Suprapubic skin (tissue), 4 donors: ENCODE data around the gene ZXDB.
"Not testable (repeated sequence)": the region's sequence is repeated elsewhere in the genome, so short reads cannot be mapped to it uniquely, and the experiment has no call there.

ENCODE experiments used
- EP300 ChIP-seq: sonication (generic); formaldehyde crosslinking; IDR thresholded peaks from one replicate; pipeline ENCODE4 v1.6.1; 2017; ENCODE audit warnings: antibody characterized with exemption
- POLR2A ChIP-seq, 2 donors: fragments of 450-650 bp; IDR thresholded peaks; one replicate each; pipeline ENCODE4 v1.6.1; 2017; ENCODE audit warnings: antibody characterized with exemption in 2 of 2, mild to moderate bottlenecking in 2 of 2, moderate library complexity in 2 of 2
- POLR2AphosphoS5 ChIP-seq, 3 donors: sonication (generic); formaldehyde crosslinking; IDR thresholded peaks; one replicate each; pipeline ENCODE4 v1.6.1; 2017; ENCODE audit warnings: antibody characterized with exemption in 3 of 3
- TF ChIP-seq, protein P1 (sequence below), 2 donors: fragments of 200-600 bp in 1 of 2; fragments of 450-650 bp in 1 of 2; sonication (generic) in 1 of 2; IDR thresholded peaks; one replicate each; pipeline ENCODE4 v1.5.1; 2016 to 2019; ENCODE audit warnings: antibody characterized with exemption in 2 of 2, mild to moderate bottlenecking in 1 of 2, moderate library complexity in 1 of 2

- TF ChIP-seq, protein P1, sequence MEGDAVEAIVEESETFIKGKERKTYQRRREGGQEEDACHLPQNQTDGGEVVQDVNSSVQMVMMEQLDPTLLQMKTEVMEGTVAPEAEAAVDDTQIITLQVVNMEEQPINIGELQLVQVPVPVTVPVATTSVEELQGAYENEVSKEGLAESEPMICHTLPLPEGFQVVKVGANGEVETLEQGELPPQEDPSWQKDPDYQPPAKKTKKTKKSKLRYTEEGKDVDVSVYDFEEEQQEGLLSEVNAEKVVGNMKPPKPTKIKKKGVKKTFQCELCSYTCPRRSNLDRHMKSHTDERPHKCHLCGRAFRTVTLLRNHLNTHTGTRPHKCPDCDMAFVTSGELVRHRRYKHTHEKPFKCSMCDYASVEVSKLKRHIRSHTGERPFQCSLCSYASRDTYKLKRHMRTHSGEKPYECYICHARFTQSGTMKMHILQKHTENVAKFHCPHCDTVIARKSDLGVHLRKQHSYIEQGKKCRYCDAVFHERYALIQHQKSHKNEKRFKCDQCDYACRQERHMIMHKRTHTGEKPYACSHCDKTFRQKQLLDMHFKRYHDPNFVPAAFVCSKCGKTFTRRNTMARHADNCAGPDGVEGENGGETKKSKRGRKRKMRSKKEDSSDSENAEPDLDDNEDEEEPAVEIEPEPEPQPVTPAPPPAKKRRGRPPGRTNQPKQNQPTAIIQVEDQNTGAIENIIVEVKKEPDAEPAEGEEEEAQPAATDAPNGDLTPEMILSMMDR (IDR thresholded peaks at IDR 0.05): not testable (repeated sequence)
- TF ChIP-seq POLR2AphosphoS5 (IDR thresholded peaks at IDR 0.05); POLR2A (IDR thresholded peaks at IDR 0.05); EP300: not testable (repeated sequence)
Measured at GRCh38 chrX:57629438-57629837, 37.6 kb downstream of the ZXDB start.
